ENCODE data around the gene ADGRF5. TPM values are rescaled to one million over a fixed set of nuclear protein-coding genes. Genes with fewer than 3 reads are reported as not detected.

Gene ADGRF5
- polyA plus RNA-seq, 4 donors, result 24.3 to 36.7 (median 33.6) TPM

DNA sequence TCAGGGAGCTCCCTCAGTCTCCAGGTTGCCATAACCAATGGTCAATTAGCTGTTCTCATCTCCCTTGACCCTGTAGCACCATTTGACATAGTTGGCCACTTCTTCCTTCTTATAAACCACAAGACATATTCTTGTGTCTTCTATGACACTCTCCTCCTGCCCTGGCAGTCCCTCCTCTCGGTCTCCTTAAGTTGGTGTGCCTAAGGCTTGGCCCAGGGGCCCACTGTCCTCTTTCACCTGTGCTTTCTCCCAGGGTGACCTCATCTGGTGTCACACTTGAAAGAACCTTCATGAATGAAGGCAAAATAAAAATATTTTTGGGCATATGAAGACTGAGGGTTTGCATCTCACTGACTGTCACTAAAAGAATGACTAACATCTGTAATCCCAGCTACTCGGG, 9.7 kb upstream of the ADGRF5 start:
- no peak for DNase-seq (ENCODE audit: low read depth in 4 of 4, low spot score in 3 of 4)

DNA sequence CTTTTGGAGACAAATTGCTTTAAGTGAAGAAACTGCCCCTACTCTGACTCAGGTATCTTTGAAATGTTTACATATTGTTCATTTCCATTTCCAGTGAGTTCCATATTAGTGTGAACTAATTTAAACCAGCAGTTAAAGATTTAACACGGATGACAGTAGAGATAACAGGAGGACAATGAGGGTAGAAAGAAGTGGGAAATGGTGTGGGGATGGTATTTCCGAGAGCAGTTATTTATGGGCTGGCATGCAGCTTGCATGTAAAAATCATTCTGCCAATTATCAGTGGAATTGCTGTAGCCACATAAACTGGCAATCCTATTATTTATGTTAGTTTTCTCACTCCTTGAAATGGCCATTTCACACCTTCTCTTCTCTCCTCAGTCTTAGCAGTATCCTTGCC, 8.6 kb upstream of the ADGRF5 start:
- DNase-seq (ENCODE audit: low read depth in 4 of 4, low spot score in 3 of 4), result no peak

DNA sequence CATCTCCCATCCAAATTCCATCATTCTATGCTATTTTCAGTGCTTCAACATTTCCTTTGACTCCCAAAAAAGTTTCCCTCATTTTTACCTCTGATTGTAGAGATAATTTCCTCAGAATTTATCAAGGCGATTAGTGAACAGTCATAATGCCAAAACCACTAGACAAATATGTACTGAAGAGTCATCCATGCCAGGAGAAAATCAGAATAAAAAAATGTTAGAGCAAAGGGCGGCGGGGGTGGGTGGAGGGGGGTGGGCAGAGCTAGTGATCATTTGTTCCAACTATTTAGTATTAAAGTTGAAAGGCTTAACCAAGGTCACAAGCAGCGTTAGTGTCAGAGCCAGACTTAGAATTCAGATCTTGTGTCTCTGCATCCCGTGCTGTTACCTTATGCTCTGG, 5.3 kb upstream of the ADGRF5 start:
- no peak for DNase-seq (ENCODE audit: low read depth in 4 of 4, low spot score in 3 of 4)

DNA sequence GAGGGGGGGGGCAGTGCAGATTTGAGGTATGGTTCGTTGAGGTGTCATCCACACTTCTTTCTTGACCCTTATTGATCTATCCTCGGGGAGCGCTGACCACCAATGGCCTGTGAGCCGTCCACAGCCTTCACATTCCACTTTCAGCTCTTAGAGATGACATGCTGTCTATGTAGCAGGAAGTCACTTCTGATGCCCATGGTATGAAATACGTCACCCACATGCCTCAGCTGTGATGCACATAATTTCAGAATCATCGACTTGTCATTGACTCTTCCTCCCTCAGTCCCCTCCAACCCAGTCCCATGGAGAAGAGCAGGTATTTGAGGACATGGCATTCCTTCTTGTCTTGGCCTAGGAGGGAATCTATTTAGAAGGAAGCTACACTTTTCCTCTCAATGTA, 4.7 kb upstream of the ADGRF5 start:
- no peak for DNase-seq (ENCODE audit: low read depth in 4 of 4, low spot score in 3 of 4)

DNA sequence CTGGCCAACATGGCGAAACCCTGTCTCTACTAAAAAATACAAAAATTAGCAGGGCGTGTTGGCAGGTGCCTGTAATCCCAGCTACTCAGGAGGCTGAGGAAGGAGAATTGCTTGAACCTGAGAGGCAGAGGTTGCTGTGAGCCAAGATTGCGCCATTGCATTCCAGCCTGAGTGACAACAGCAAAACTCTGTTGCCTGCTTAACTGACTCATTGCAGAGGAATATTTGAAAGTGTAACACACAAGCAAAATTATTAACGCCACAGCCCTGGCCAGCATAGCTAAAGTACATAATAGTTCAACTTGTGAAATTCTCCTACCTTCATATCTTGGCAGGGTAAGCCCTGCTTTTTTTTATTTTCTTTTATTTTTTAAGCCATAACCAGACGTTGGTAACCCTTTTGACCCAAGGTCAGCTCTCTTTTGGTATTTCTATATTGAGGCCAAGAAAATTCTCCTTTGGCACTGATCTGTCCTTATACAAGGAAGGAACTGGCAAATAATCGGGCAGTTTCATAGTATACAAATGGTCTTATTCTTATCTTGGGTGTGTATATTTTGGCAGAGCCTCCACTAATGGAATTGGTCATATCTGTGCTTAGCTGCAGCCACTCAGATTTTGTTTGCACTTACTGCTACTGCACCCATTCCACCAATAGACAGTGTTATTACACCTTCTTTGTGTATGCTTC, 4.0 kb upstream of the ADGRF5 start:
- DNase-seq (ENCODE audit: low read depth in 4 of 4, low spot score in 3 of 4), result no peak

DNA sequence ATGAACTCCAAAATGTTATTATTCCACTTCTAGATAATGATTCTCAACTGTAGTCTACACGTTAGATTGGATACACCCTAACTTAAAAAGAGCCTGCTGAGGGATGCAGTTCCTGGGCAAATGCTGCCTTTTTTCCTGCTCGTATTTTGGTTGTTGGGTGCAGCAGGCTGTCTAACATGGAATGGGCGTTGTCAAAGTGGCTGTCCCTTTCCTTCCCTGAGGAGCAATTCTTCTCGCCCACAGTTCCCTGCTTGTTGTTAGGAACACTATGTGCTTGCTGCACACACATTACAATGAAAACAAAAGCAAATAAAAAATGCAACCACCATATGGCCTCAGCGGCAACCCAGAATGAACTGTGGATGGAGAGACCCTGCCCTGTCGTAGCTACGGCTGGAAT, 1.7 kb upstream of the ADGRF5 start:
- no peak for DNase-seq (ENCODE audit: low read depth in 4 of 4, low spot score in 3 of 4)

DNA sequence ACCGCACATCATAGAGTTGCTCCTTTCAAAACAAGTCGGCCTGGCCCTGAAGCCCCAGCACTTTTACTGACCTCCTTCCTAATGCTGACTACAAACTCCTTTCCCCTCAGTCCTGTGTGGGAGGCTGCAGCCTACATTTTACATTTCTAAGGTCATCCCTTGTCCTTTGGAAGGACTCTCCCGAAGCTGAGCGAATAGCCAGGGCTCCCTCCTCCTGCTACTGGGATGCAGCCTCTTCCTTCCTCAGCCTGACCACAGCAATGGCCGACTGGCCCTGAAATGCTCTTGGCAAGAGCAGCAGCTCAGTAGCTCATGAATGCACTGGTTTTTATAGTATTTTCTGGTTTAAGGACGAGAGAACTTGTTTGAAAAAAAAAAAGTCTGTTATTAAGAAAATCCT, 679 bp downstream of the ADGRF5 start:
- DNase-seq (ENCODE audit: low read depth in 4 of 4, low spot score in 3 of 4), result no peak

DNA sequence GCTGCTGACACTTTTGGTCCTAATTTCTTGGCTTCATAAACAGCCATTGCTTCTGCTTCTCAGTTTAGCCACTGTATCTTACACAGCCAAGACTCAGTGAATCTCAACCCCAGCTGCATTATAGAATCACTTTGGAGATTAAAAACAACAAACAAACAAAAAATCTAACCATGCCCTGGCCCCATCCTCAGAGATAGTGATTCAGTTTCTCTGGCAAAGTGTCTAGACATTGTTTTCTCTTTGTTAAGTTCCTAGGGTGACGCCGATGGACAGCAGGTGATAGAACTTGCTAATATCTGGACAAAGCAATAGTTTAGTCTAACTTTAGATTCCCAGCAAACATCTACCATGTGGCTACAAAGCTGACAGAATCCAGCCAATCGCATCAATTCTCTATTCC, 2.9 kb downstream of the ADGRF5 start:
- no peak for DNase-seq (ENCODE audit: low read depth in 4 of 4, low spot score in 3 of 4)

DNA sequence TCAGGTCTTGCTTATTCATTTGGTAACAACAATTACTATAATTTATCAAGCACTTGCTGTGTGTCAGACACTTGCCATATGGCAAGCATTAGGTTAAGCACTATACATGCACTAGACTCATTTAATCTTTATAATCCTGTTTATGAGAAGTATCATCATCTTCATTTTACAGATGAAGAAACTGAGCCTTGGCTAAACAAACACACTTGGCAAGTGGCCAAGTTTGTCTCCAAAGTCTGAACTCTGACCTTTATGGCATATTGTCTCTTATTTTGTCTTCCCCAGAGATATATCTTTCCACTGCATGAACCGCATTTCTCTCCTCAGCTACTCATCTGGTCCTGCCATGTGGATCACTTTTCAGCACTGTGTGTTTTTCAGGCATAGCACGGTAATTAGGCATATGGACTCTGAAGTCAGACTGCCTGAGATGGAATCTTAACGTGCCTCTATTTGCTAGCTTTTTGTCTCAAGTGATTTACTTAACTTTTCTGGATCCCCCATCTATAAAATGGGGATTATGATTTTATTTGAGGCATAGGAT, 4.7 kb downstream of the ADGRF5 start:
- no peak for DNase-seq (ENCODE audit: low read depth in 4 of 4, low spot score in 3 of 4)

DNA sequence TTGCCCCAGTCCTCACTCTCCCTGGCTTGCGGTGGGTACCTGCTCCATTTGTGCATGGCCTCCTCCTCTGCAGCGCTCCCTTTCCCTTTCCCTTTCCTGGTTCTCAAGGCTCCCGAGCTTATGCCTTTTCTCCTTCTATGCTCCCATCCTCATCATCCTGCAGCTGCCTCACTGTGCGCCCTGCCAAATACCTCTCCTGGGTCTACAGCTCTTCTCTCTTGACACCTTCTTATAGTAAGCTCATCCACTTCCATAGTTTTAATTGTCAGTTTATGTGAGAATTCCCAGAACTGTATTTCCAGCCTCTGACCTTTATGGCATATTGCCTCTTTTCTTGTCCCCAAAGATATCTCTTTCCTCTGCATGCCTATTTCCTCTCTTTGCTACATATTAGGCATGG, 5.9 kb downstream of the ADGRF5 start:
- DNase-seq (ENCODE audit: low read depth in 4 of 4, low spot score in 3 of 4), result no peak

DNA sequence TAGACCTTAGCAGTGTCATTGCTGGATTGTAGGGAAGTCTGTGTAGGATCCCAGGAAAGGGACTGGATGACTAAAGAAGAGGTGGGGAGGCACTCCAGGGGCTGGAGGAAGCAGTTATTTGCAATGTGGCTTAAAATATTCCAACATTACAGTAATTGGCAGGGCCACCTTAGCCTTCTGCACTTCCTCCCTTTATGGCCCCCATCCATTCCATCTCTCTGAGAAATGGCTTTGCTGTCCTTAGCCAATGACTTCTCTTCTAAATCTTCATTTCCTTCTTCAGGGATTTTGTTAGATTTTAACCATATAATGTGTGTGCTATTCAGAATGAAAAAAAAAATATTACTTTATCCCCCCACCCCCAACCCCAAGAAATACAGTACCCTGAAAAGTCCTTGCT, 6.4 kb downstream of the ADGRF5 start:
- DNase-seq (ENCODE audit: low read depth in 4 of 4, low spot score in 3 of 4), result no peak

DNA sequence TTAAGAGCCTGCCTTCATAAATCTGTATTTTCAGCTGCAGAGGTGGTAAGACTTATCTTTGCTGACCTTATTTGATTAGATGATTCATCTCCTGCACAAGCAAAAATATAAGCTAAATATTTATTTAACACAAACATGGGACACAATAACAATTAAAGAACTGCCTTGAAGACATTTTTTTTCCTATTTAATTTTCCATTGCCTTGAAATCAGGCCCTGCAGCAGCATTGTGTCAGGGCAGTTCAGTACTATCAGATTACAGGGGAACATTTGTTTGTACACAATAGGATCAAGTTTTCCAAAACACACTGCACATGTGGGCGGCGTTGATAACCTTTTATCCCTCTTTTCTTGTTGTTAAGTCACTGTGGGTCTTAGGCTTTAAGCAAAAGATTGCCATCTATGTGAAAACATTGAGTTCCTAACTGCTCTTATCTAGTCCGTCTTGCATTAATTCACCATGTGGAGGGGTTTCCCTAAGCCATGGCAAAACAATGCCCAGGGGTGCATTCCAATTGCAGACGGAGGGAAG, 7.4 kb downstream of the ADGRF5 start:
- no peak for DNase-seq (ENCODE audit: low read depth in 4 of 4, low spot score in 3 of 4)

DNA sequence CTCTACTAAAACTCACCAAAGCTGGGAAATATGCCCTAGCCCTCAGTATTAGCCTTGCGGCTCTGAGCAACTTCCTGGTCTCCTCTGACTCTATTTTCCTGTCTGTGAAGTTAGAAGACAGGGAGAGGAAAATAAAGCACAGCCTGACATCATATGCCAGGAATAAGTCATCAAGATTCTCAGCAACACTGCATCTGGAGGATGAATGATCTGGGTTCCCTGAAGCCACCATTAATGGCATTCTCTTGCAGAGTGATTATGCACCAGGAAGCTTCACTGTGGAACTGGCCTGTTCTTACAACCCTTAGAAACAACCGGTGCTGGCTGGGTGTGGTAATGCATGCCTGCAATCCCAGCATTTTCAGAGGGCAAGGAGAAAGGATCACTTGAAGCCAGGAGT, 12.4 kb downstream of the ADGRF5 start:
- no peak for DNase-seq (ENCODE audit: low read depth in 4 of 4, low spot score in 3 of 4)

DNA sequence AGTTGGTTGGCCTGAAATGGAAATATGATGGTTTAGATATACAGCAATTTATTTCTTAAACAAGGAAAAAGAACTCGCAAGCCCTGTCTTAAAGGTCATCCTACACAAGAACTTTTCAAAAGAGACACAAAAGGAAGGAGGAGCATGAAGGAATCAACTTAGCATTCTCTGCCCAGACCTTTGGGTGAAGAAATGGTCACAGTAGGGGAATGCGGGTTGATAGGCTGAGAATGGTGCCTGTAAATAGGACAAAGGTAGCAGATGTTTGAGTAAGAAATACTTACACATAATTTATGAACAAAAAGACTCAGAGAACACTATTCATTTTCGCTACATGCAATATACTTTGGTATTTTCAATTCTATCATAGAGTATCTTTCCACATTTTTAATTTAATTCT, 15.0 kb downstream of the ADGRF5 start:
- DNase-seq (ENCODE audit: low read depth in 4 of 4, low spot score in 3 of 4), result no peak

DNA sequence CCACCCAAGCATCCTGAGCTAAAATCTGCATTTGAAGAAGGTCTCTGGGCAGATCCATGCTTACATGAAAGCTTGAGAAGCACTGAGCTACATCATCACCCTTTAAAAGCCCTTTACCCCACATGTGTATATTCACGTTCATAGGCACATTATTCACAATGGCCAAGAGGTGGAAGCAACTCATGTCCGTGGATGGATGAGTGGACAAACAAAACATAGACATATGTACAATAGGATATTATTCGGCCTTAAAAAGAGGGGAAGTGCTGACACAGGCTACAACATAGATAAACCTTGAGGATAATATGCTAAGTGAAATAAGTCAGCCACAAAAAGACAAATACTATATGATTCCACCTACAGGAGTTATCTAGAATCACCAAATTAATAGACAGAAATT, 17.6 kb downstream of the ADGRF5 start:
- no peak for DNase-seq (ENCODE audit: low read depth in 4 of 4, low spot score in 3 of 4)

DNA sequence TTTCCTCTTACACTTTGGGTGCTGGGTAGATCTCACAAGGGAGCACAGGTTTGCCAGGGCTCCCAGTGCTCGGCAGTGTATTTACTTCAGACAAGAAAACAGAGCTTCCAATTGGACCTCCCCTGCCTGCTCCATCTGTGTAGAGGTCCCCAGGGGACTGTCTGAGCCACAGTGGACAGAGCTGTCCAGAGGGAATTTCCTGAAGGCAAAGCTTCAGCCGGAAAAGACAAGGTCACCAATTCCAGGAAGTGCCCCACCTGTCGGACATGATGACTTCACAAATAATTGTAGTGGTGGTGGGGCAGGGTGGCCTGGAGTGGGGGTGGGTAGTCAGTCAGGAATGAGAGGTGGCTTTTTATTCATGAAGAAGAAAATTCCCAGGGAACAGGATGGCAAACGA, 18.6 kb downstream of the ADGRF5 start:
- DNase-seq (ENCODE audit: low read depth in 4 of 4, low spot score in 3 of 4), result no peak

DNA sequence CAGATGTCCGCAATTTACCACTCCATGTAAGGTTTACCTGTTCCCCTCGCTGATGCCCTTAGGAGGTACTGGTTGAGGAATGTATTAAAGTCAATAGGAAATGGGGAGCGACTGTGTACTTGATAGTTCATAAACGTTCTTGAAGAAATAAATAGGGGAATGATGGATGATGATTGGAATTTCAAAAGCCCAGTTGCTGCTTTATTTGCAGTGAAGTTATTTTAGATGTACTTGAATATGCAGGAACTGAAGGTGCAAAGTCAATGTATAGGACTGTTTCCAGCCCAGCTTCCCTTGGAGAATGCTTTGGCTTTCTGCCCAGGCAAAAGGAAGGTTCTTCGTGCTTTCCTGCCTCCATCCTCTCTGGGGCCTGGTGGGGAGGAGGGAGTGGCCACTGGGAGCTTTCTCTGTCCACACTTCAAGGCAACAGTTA, 19.8 kb downstream of the ADGRF5 start:
- DNase-seq (ENCODE audit: low read depth in 4 of 4, low spot score in 3 of 4), result peak in 1 of 4 donors; percentile 11

DNA sequence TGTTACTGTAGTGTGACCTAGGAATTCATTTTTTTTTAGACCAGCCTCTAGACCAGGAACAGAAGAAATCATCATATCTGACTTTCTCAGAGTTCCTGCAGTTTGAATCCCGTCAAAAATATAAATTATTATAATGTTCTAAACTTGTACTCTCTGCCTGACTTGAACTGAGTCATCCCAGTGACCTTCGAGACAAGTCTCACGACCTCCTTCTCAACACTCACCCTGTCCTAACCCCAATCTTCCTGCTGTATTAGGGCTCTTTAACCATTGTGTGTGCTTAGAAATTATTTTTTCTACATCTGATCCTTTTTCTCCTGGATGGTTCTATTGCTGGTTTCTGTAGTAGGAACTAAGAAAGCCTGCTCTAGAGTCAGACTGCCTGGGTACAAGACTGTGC, 21.5 kb downstream of the ADGRF5 start:
- DNase-seq (ENCODE audit: low read depth in 4 of 4, low spot score in 3 of 4), result no peak

DNA sequence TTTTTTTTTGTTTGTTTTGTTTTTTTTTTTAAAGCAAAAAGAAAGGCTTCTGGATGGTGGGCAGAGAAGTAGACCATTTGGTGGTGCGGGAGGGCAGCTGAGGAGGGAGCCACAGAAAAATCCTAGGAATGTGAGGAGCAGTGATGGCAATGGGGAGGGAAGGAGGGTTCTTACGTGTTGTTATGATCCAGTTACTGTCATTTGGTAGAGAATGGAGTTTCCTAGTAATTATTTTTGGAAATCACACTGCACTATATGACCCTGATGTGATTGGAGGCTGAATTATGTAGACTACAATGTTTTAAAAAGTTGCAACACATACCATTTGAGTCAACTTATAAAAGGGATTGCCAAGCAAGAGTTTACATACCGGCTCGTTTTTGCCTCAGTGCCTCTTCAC, 22.1 kb downstream of the ADGRF5 start:
- DNase-seq (ENCODE audit: low read depth in 4 of 4, low spot score in 3 of 4), result no peak

DNA sequence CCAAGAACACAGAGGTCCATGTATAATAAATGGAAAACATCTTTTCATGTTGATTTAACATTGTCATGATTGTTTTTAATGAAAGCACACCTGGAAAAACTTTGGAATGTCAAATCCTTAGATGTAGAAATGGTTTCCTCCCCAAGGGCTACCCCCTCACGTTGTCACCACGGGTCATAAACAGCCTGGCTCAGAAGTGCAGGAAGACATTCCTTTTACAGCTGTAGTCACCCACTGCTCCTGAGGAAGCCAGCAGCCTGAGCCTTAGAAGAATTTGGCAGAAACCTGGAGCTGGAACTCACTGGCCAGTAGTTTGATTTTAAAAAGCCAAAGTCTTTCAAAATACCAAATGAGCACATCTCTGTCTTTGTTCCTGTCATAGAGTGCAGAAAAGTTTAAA, 23.7 kb downstream of the ADGRF5 start:
- no peak for DNase-seq (ENCODE audit: low read depth in 4 of 4, low spot score in 3 of 4)

DNA sequence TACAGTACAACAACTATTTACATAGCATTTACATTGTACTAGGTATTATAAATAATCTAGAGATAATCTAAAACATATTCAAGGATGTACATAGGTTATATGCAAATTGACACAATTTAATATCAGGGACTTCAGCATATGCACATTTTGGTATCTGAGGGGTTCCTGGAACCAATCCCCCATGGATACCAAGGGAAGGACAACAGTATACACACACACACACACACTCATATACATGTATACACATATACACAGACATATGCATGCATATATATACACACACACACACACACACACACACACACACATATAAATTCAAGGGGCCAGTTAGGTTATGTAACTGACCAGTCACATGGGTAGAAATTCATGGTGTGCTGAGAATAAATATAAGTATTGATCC, 24.9 kb downstream of the ADGRF5 start:
- DNase-seq (ENCODE audit: low read depth in 4 of 4, low spot score in 3 of 4), result no peak

DNA sequence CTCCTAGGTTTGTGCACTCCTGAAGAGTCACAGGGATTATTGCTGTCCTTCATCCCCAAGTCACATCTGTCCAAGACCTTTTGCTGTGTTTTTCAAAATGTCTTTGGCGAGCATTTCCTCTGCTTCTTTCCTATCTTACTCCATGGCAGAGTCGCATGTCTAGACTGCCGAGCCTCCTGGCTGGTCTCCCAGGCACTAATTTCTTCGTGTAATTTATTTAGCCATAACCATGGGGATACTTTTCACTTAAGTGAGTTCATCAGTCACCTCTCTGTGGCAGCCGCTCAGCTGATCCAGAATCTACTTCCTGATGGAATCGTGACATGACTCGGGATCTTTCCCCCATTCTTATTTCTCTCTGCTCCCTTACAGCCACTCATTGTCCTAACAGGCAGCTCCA, 25.8 kb downstream of the ADGRF5 start:
- no peak for DNase-seq (ENCODE audit: low read depth in 4 of 4, low spot score in 3 of 4)

DNA sequence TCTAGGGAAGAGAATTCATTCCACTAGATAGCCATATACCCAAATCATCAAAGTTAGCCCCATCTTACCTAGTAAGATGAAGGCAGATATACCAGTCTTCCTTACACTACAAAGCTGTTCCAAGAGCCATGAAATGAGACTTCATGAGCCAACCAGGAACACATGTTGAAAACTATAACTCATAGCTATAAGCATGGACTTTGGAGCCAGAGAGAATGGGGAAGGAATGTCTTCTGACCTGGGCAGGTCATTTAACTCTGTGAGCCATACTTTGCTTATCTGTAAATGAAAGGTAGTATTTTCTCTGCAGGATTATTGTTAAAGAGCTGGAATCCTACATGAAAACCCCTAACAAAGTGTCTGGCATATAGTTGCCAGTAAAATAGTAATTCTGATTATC, 27.3 kb downstream of the ADGRF5 start:
- DNase-seq (ENCODE audit: low read depth in 4 of 4, low spot score in 3 of 4), result no peak

Data from right renal pelvis (tissue), 4 donors.